Tibial nerve (tissue), 4 donors: Measurements from ENCODE around the gene TENT4B.

Experiments used
- CTCF ChIP-seq, 5 experiments: fragments of 200-600 bp in 3 of 5; fragments of 450-650 bp in 2 of 5; sonication (generic) in 3 of 5; IDR thresholded peaks; one replicate each; pipeline ENCODE4 v1.5.1; 2016 to 2019; ENCODE audit warnings: antibody characterized with exemption in 5 of 5, mild to moderate bottlenecking in 3 of 5, moderate library complexity in 2 of 5
- EP300 ChIP-seq, 2 donors: sonication (generic); formaldehyde crosslinking; IDR thresholded peaks; one replicate each; pipeline ENCODE4 v1.6.1; 2017; ENCODE audit warnings: antibody characterized with exemption in 2 of 2, mild to moderate bottlenecking in 1 of 2

- no peak for TF ChIP-seq CTCF (IDR thresholded peaks at IDR 0.05)
- no peak for TF ChIP-seq EP300 (IDR thresholded peaks at IDR 0.05)
Measured at GRCh38 chr16:50195276-50195675, 42.2 kb downstream of the TENT4B start.
